HAP-1 (cell line): ENCODE results near the gene GFPT1.
"Not testable (repeated sequence)": the region's sequence is repeated elsewhere in the genome, so short reads cannot be mapped to it uniquely, and the experiment has no call there.

ENCODE experiments used
- DNase-seq, 2 experiments: peaks; one replicate each; pipeline ENCODE4 v3.0.0-alpha.2; 2016 to 2020; ENCODE audit warnings: low spot score in 2 of 2
- H3K27me3 ChIP-seq: fragments of 250-450 bp; sonication (Bioruptor Pico); 2 replicates; pipeline ENCODE4 v1.5.1; 2020; ENCODE audit warnings: low read depth, mild to moderate bottlenecking, moderate library complexity
- H3K36me3 ChIP-seq: fragments of 250-450 bp; sonication (Bioruptor Pico); replicated peaks from 2 replicates; pipeline ENCODE4 v1.5.1; 2020; ENCODE audit warnings: mild to moderate bottlenecking
- H3K4me1 ChIP-seq: fragments of 250-450 bp; sonication (Bioruptor Pico); 2 replicates; pipeline ENCODE4 v1.5.1; 2020; ENCODE audit warnings: mild to moderate bottlenecking
- H3K4me3 ChIP-seq: fragments of 250-450 bp; sonication (Bioruptor Pico); 2 replicates; pipeline ENCODE4 v1.5.1; 2020; ENCODE audit warnings: mild to moderate bottlenecking, moderate library complexity
- H3K9me3 ChIP-seq: fragments of 250-450 bp; sonication (Bioruptor Pico); 2 replicates; pipeline ENCODE4 v1.5.1; 2020; ENCODE audit warnings: mild to moderate bottlenecking, moderate library complexity
- in situ Hi-C: fragments of 300-500 bp; cut with MboI; formaldehyde crosslinking; loops from 3 replicates; pipeline ENCODE4 v1.14.3; 2020; ENCODE audit warnings: low sequenced_read_pairs, inconsistent platforms, mixed read lengths

GFPT1 gene

GRCh38 chr2:69386789-69387734, at the start of gene GFPT1:
Gene GFPT1 (minus strand): TSS chr2:69387227. CDS start chr2:69387071, 156 bp downstream.
- Histone ChIP-seq H3K4me1 (peaks cover 27% of the 10 kb centered on the region), H3K27me3 (no peaks in the 10 kb centered on the region), H3K4me3 (peak within 1 kb of the TSS; percentile 90), H3K36me3 (peaks cover 7% of the 10 kb centered on the region), H3K9me3 (no peaks in the 10 kb centered on the region)
- peak; percentile 85 to 95 for DNase-seq
- in situ Hi-C loops: no loop called here

GRCh38 chr2:69436596-69436937, 49.5 kb upstream of the GFPT1 start:
- Histone ChIP-seq H3K4me1 (peaks cover 14% of the 10 kb centered on the region), H3K9me3 (no peaks in the 10 kb centered on the region), H3K36me3 (no peaks in the 10 kb centered on the region), H3K27me3 (no peaks in the 10 kb centered on the region), H3K4me3 (peak overlapping the region; percentile 93)
- in situ Hi-C loops: no loop called here
- peak in 1 of 2 experiments; percentile 23 for DNase-seq

- H3K4me1 ChIP-seq: peaks cover 14% of the 10 kb centered on the region
- no peak for DNase-seq
- no peaks in the 10 kb centered on the region for H3K9me3 ChIP-seq
- H3K27me3 ChIP-seq: no peaks in the 10 kb centered on the region
- no peak overlapping the region for H3K4me3 ChIP-seq
- in situ Hi-C loops: no loop called here
- H3K36me3 ChIP-seq: no peaks in the 10 kb centered on the region
These were observed 47.7 kb upstream of the GFPT1 start for GRCh38 chr2:69434753-69435152.

GRCh38 chr2:69429491-69430183, 42.6 kb upstream of the GFPT1 start:
- H3K4me3 ChIP-seq: no peak overlapping the region
- in situ Hi-C loops: no loop called here
- no peaks in the 10 kb centered on the region for H3K27me3 ChIP-seq
- DNase-seq: no peak
- peaks cover 21% of the 10 kb centered on the region for H3K36me3 ChIP-seq
- no peaks in the 10 kb centered on the region for H3K9me3 ChIP-seq
- H3K4me1 ChIP-seq: no peaks in the 10 kb centered on the region; the same call in 1 of the 2 replicates

GRCh38 chr2:69428981-69429380, 42.0 kb upstream of the GFPT1 start:
- Histone ChIP-seq H3K4me3 (no peak overlapping the region), H3K4me1 (no peaks in the 10 kb centered on the region; the same call in 1 of the 2 replicates), H3K36me3 (peaks cover 21% of the 10 kb centered on the region), H3K9me3 (no peaks in the 10 kb centered on the region), H3K27me3 (no peaks in the 10 kb centered on the region)
- DNase-seq: no peak
- in situ Hi-C loops: no loop called here

- no peaks in the 10 kb centered on the region for H3K27me3 ChIP-seq
- no peaks in the 10 kb centered on the region; the same call in 1 of the 2 replicates for H3K4me1 ChIP-seq
- in situ Hi-C loops: no loop called here
- H3K36me3 ChIP-seq: peaks cover 26% of the 10 kb centered on the region
- H3K9me3 ChIP-seq: no peaks in the 10 kb centered on the region
- H3K4me3 ChIP-seq: no peak overlapping the region
- no peak for DNase-seq
These were observed 37.4 kb upstream of the GFPT1 start for GRCh38 chr2:69424419-69424818.

- H3K36me3 ChIP-seq: peaks cover 30% of the 10 kb centered on the region
- H3K27me3 ChIP-seq: no peaks in the 10 kb centered on the region
- H3K4me1 ChIP-seq: no peaks in the 10 kb centered on the region
- in situ Hi-C loops: no loop called here
- H3K9me3 ChIP-seq: no peaks in the 10 kb centered on the region
- H3K4me3 ChIP-seq: no peak overlapping the region
- no peak for DNase-seq
These were observed 35.2 kb upstream of the GFPT1 start for GRCh38 chr2:69422198-69422597.

- H3K36me3 ChIP-seq: peaks cover 19% of the 10 kb centered on the region
These were observed 32.1 kb upstream of the GFPT1 start for GRCh38 chr2:69419111-69419510.

GRCh38 chr2:69416147-69416546, 29.1 kb upstream of the GFPT1 start:
- no peak for DNase-seq
- Histone ChIP-seq H3K4me3 (no peak overlapping the region), H3K9me3 (no peaks in the 10 kb centered on the region), H3K27me3 (no peaks in the 10 kb centered on the region), H3K36me3 (peaks cover 21% of the 10 kb centered on the region), H3K4me1 (no peaks in the 10 kb centered on the region)
- in situ Hi-C loops: no loop called here

More at GRCh38 chr2:69419111-69419510, 32.1 kb upstream of the GFPT1 start:
- H3K27me3 ChIP-seq, in situ Hi-C loops, DNase-seq, H3K4me3 ChIP-seq, H3K9me3 ChIP-seq, H3K4me1 ChIP-seq: not testable (repeated sequence)

- Histone ChIP-seq H3K27me3 (no peaks in the 10 kb centered on the region), H3K4me3 (no peak overlapping the region), H3K9me3 (no peaks in the 10 kb centered on the region), H3K4me1 (no peaks in the 10 kb centered on the region), H3K36me3 (peaks cover 12% of the 10 kb centered on the region)
- no peak for DNase-seq
- in situ Hi-C loops: no loop called here
These were observed 24.1 kb upstream of the GFPT1 start for GRCh38 chr2:69411120-69411519.

GRCh38 chr2:69405306-69405705, 18.3 kb upstream of the GFPT1 start:
- in situ Hi-C loops: no loop called here
- no peaks in the 10 kb centered on the region for H3K4me1 ChIP-seq
- H3K36me3 ChIP-seq: peaks cover 14% of the 10 kb centered on the region
- no peaks in the 10 kb centered on the region for H3K27me3 ChIP-seq
- no peaks in the 10 kb centered on the region for H3K9me3 ChIP-seq
- DNase-seq: no peak
- no peak overlapping the region for H3K4me3 ChIP-seq

- no peaks in the 10 kb centered on the region; the same call in 1 of the 2 replicates for H3K4me1 ChIP-seq
- H3K36me3 ChIP-seq: peaks cover 9% of the 10 kb centered on the region
- no peaks in the 10 kb centered on the region for H3K9me3 ChIP-seq
- in situ Hi-C loops: no loop called here
- H3K27me3 ChIP-seq: no peaks in the 10 kb centered on the region
- no peak for DNase-seq
- H3K4me3 ChIP-seq: no peak overlapping the region
These were observed 13.1 kb upstream of the GFPT1 start for GRCh38 chr2:69400121-69400520.

GRCh38 chr2:69397234-69397633, 10.2 kb upstream of the GFPT1 start:
- Histone ChIP-seq H3K36me3 (peaks cover 6% of the 10 kb centered on the region), H3K27me3 (no peaks in the 10 kb centered on the region), H3K4me3 (no peak overlapping the region), H3K4me1 (no peaks in the 10 kb centered on the region; the same call in 1 of the 2 replicates), H3K9me3 (no peaks in the 10 kb centered on the region)
- in situ Hi-C loops: no loop called here
- no peak for DNase-seq

GRCh38 chr2:69395866-69396265, 8.8 kb upstream of the GFPT1 start:
- Histone ChIP-seq H3K4me1 (no peaks in the 10 kb centered on the region; the same call in 1 of the 2 replicates), H3K9me3 (no peaks in the 10 kb centered on the region), H3K27me3 (no peaks in the 10 kb centered on the region), H3K36me3 (peaks cover 6% of the 10 kb centered on the region), H3K4me3 (no peak overlapping the region)
- DNase-seq: no peak
- in situ Hi-C loops: no loop called here
